CD4-positive, alpha-beta T cell treated with Interleukin-17A for 1 hour (primary cell): ENCODE data around the gene CSTB.

Experiments used
- DNase-seq: peaks from one replicate; pipeline ENCODE4 v3.0.0-alpha.2; 2020

CSTB gene

GRCh38 chr21:43789276-43790009, 13.3 kb upstream of the CSTB start, which contains the start of gene RRP1:
Gene RRP1, plus strand, starts transcription at chr21:43789577. Its CDS starts 53 bp downstream, at chr21:43789630.
- peak; percentile 94 for DNase-seq

- DNase-seq = no peak
Observed at GRCh38 chr21:43786807-43787440, 10.8 kb upstream of the CSTB start.

GRCh38 chr21:43786300-43786806, 10.2 kb upstream of the CSTB start:
- DNase-seq = no peak

- no peak for DNase-seq
Observed at GRCh38 chr21:43785134-43785533, 9.0 kb upstream of the CSTB start.

- DNase-seq = no peak
Observed at GRCh38 chr21:43783098-43783700, 7.1 kb upstream of the CSTB start.

- DNase-seq = no peak
Observed at GRCh38 chr21:43782431-43783097, 6.5 kb upstream of the CSTB start.

GRCh38 chr21:43781846-43782245, 5.7 kb upstream of the CSTB start:
- no peak for DNase-seq

- no peak for DNase-seq
Observed at GRCh38 chr21:43779660-43780059, 3.6 kb upstream of the CSTB start.

- DNase-seq = peak; percentile 25
Observed at GRCh38 chr21:43778469-43779335, 2.6 kb upstream of the CSTB start.

- DNase-seq = no peak
Observed at GRCh38 chr21:43777953-43778352, 1.8 kb upstream of the CSTB start.

GRCh38 chr21:43775190-43775589, 918 bp downstream of the CSTB start:
- no peak for DNase-seq

- DNase-seq = no peak
Observed at GRCh38 chr21:43774163-43774562, 1.9 kb downstream of the CSTB start.

GRCh38 chr21:43772425-43772821, 3.7 kb downstream of the CSTB start:
- no peak for DNase-seq

- DNase-seq = no peak
Observed at GRCh38 chr21:43771698-43772424, 4.2 kb downstream of the CSTB start.

- no peak for DNase-seq
Observed at GRCh38 chr21:43771199-43771675, 4.9 kb downstream of the CSTB start.

- no peak for DNase-seq
Observed at GRCh38 chr21:43770066-43770655, 5.9 kb downstream of the CSTB start.

GRCh38 chr21:43769325-43769958, 6.7 kb downstream of the CSTB start:
- no peak for DNase-seq

- no peak for DNase-seq
Observed at GRCh38 chr21:43768868-43769167, 7.3 kb downstream of the CSTB start.

- DNase-seq = no peak
Observed at GRCh38 chr21:43767984-43768867, 7.9 kb downstream of the CSTB start.

- no peak for DNase-seq
Observed at GRCh38 chr21:43767498-43767983, 8.6 kb downstream of the CSTB start.
